GM12892 (cell line): Measurements from ENCODE around the gene PITPNC1.

Experiments used
- POLR2A ChIP-seq: IDR thresholded peaks from 2 replicates; pipeline ENCODE4 v1.6.1; 2011; ENCODE audit warnings: low read depth, low read length, control low read depth
- POLR2AphosphoS5 ChIP-seq: IDR thresholded peaks from 2 replicates; pipeline ENCODE4 v1.6.1; 2011; ENCODE audit warnings: low read depth, low read length, control low read depth
- TAF1 ChIP-seq: IDR thresholded peaks from 2 replicates; pipeline ENCODE4 v1.6.1; 2011; ENCODE audit warnings: low read depth, mild to moderate bottlenecking, control low read depth, low read length, borderline replicate concordance

DNA sequence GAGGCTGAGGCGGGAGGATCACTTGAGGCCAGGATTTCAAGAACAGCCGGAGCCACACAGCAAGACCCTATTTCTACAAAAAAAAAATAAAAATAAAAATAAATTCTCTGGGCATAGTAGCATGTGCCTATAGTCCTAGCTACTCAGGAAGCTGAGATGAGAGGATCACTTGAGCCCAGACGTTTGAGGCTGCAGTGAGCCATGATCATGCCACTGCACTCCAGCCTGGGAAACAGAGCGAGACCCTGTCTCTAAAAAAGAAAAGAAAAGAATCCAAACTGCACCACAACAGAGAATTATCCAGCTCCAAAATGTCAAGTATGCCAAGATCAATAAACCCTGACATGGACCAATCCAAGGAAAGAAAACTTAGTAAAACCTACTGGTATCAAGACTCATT lies 261.8 kb downstream of the PITPNC1 start:
- TF ChIP-seq POLR2A (no peak), POLR2AphosphoS5 (no peak), TAF1 (no peak)
